Prostate gland (tissue), 2 donors: ENCODE measurements around the gene SPINK9.

ENCODE experiments used
- CTCF ChIP-seq, 4 experiments: fragments of 200-600 bp in 2 of 4; fragments of 450-650 bp in 2 of 4; sonication (generic) in 2 of 4; IDR thresholded peaks; 1 replicate in 3 of 4; 2 replicates in 1 of 4; pipeline ENCODE4 v1.5.1; 2016 to 2019; ENCODE audit warnings: antibody characterized with exemption in 4 of 4, mild to moderate bottlenecking in 2 of 4, moderate library complexity in 2 of 4
- POLR2A ChIP-seq: fragments of 450-650 bp; IDR thresholded peaks from one replicate; pipeline ENCODE4 v1.6.1; 2016; ENCODE audit warnings: antibody characterized with exemption, mild to moderate bottlenecking
- POLR2AphosphoS5 ChIP-seq: sonication (generic); formaldehyde crosslinking; IDR thresholded peaks from one replicate; pipeline ENCODE4 v1.6.1; 2017; ENCODE audit warnings: antibody characterized with exemption

- TF ChIP-seq CTCF (IDR thresholded peaks at IDR 0.05) (no peak), POLR2AphosphoS5 (no peak), POLR2A (no peak)
Observed at GRCh38 chr5:148382961-148383360, 47.6 kb downstream of the SPINK9 start.
